Myocyte (in vitro differentiated cells): ENCODE results near the gene SDR9C7. TPM values are rescaled to one million over a fixed set of nuclear protein-coding genes. Genes with fewer than 3 reads are reported as not detected.
"Not testable (repeated sequence)": the region's sequence is repeated elsewhere in the genome, so short reads cannot be mapped to it uniquely, and the experiment has no call there.

Source experiments
- DNase-seq: peaks from one replicate; pipeline ENCODE4 v3.0.0-alpha.2; 2012; ENCODE audit warnings: low read depth
- total RNA-seq: library from RNA; depleted of rRNA; stranded (reverse); fragments of >200 nt; gene quantifications from 2 replicates; pipeline ENCODE4 v1.2.3, GENCODE V29; 2014

SDR9C7 gene
- total RNA-seq, 1 donor from 2014 or later = not detected

DNA sequence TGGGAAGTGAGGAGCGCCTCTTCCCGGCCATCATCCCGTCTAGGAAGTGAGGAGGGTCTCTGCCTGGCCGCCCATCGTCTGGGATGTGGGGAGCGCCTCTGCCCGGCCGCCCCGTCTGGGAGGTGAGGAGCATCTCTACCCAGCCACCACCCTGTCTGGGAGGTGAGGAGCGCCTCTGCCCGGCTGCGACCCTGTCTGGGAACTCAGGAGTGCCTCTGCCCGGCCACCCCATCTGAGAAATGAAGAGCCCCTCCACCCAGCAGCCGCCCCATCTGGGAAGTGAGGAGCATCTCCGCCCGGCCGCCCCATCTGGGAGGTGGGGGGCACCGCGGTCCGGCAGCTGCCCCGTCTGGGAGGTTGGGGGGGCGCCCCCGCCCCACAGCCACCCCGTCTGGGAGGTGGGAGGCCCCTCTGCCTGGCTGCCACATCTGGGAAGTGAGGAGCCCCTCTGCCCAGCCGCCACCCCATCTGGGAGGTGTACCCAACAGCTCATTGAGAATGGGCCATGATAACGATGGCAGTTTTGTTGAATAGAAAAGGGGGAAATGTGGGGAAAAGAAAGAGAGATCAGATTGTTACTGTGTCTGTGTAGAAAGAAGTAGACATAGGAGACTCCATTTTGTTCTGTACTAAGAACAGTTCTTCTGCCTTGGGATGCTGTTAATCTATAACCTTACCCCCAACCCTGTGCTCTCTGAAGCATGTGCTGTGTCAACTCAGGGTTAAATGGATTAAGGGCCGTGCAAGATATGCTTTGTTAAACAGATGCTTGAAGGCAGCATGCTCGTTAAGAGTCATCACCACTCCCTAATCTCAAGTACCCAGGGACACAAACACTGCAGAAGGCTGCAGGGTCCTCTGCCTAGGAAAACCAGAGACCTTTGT lies 54.7 kb downstream of the SDR9C7 start:
- not testable (repeated sequence) for DNase-seq

DNA sequence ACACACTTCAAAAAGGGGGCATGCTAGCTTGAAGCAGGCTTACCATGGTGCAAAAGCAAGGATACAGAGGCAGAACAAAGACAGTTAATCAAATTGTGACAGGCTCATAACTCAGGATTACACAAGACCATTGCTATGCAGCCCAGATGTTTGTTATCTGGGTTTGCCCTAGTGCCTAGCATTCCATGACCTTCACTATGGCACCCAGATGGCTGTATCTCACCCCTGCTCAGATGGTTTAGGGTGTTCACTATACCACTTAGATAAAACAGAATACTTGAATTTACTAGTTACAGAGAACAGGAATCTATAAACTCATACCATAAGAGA lies 56.2 kb downstream of the SDR9C7 start:
- no peak for DNase-seq

DNA sequence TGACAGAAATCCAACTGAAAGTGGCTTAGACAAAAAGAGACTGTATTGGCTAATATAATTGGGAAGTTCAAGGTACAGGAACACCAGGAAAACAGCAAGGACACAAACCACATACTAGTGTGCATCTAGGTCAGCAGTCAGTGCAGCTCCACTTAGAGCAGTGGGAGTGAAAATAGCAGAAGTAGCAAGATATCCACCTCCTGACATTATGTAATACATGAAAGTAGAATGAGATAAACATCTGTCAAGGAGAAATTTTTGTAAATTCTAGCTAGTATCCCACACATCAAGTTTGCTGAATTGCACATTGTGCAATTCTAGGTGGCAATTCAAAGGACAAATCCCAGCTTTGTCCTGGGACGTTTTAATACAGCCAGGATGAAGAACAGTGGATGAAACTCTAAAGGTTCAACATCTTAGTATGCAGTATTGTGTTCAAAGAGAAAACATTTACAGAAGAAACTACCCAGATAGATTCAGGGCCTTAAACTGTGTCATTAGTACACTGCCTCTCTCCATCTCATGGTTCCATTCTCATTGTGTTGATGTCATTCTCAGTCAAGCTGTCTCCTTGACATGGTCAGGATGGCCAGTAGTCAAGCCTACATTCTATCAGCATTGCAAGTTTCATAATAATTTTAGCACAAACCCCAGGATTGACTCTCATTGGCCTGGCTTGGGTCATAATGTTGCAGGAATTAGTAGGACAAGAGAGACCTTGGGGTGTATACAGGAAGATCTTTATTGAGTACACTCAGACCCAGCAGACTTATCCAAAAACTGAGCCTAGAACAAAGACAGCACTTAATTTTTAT lies 56.8 kb downstream of the SDR9C7 start:
- no peak for DNase-seq

DNA sequence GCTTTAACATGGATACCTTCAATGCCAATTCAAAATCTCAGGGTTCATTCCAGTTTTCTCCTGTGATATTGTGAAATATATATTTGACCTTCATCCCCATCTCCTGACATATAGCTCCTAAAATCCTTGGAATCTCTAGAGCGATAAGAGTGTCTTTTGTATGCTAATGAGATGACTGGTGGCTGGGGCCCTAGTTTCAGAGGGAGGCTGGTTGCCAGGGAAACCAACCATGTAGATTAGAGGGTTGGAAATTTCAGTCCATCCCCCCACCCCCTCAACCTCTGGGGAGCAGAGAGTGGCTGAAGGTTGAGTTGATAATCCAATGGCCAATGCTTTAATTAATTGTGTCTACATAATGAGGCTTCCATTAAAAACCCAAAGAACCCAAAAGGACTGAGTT lies 59.4 kb downstream of the SDR9C7 start:
- no peak for DNase-seq

DNA sequence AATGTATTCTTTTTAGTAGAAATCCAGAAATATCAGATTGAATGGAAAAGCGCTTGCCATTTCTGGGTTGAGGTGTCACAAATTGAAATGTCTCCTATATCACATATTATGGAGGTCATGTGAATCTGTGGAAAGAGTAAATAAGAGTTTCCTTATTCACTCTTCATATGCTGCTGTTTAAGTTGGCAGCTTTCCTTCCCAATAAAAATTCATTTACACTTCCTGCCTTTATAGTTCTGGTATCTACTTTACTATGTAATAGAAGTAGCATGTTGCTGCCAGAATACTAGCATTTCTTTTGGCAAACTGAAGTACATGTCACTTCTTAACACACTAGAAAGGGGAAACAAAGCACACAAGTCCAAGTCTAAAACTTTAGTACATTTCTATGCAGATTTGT lies 60.8 kb downstream of the SDR9C7 start:
- no peak for DNase-seq

Other genes with a start within 250 kb of the SDR9C7 start
- 73.5 and 82.2 TPM in 2 replicates for gene PTGES3, start 246.1 kb downstream of the SDR9C7 start, total RNA-seq
- 1,145 and 1,201 TPM in 2 replicates for gene NACA, start 209.1 kb downstream of the SDR9C7 start, total RNA-seq
- 1.7 TPM in 2 replicates for gene PRIM1, start 182.1 kb downstream of the SDR9C7 start, total RNA-seq
- 0.10 and 0.45 TPM in 2 replicates for gene HSD17B6, start 171.1 kb downstream of the SDR9C7 start, total RNA-seq
- gene RDH16, start 23.2 kb upstream of the SDR9C7 start, total RNA-seq = 0.10 and 0.13 TPM in 2 replicates
- gene ZBTB39, start 72.1 kb upstream of the SDR9C7 start, total RNA-seq = 3.9 and 4.0 TPM in 2 replicates
- gene TAC3, start 82.1 kb upstream of the SDR9C7 start, total RNA-seq = not detected in 2 replicates
- gene MYO1A, start 115.7 kb upstream of the SDR9C7 start, total RNA-seq = not detected in 2 replicates
- 9.9 and 19.1 TPM in 2 replicates for gene NEMP1, start 144.4 kb upstream of the SDR9C7 start, total RNA-seq
- gene NAB2, start 154.7 kb upstream of the SDR9C7 start, total RNA-seq = 50.6 and 76.7 TPM in 2 replicates
- gene STAT6, start 177.0 kb upstream of the SDR9C7 start, total RNA-seq = 51.1 and 59.4 TPM in 2 replicates
- gene LRP1, start 194.1 kb upstream of the SDR9C7 start, total RNA-seq = 40.0 and 53.8 TPM in 2 replicates
- not detected in 2 replicates for gene LRP1-AS, start 213.2 kb upstream of the SDR9C7 start, total RNA-seq